HL-60 (cell line): ENCODE results near the gene AKAP8.

Source experiments
- CTCF ChIP-seq: IDR thresholded peaks from one replicate; pipeline ENCODE4 v1.5.1; 2011; ENCODE audit warnings: low read length, control low read depth, inconsistent platforms; ENCODE audit not compliant: insufficient read depth
- GABPA ChIP-seq: IDR thresholded peaks from 2 replicates; pipeline ENCODE4 v1.6.1; 2012; ENCODE audit warnings: low read depth

DNA sequence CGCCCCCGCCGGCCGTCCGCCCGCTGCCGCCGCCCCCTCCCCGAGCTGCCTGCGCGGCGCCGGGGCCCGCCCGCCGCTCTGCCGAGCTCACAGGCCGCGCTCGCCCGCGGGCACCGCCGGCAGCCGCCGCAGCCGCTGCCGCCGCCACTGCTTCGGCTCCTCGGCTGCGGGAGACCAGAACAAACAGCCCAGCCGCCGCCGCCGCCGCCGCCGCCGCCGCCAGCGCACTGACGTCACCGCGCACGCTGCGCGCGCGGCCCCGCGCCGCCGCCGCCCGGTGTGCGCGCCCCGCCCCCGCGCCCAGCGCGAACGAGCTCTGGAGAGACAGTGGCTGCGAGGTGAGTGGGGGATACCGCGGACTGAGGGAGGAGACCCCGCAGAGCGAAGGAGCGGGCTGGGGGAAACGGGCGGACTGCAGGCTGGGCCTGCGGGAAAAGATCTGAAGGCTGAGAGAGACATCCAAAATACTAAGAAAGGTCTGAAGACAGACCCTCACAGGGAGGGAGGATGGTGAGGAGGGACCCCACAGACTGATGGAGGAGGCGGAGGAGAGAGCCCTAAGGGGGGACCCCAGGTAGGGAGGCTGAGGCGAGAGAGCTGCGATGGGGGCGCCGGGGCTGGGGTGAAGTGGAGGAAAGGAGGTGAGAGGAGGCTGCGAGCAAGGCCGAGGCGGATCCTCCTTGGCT, 47.1 kb downstream of the AKAP8 start, which contains the start of gene BRD4:
- TF ChIP-seq CTCF = no peak
- no peak for TF ChIP-seq GABPA
